H1 (cell line): ENCODE results near the gene MYDGF. TPM values are rescaled to one million over a fixed set of nuclear protein-coding genes. Genes with fewer than 3 reads are reported as not detected.
A peak's percentile ranks its signal among the peaks of the same experiment; 100 is the strongest.

Experiments used
- CTCF ChIA-PET: fragments of 300-600 bp; sonication (Branson Sonifier 250); formaldehyde crosslinking; loops from one replicate; lab custom pipeline; 2021; ENCODE audit not compliant: partially characterized antibody; lab: Charles Lee
- POLR2A ChIA-PET: fragments of 300-600 bp; sonication (Branson Sonifier 250); formaldehyde crosslinking; loops from one replicate; lab custom pipeline; 2021; ENCODE audit warnings: inconsistent platforms; ENCODE audit not compliant: partially characterized antibody; lab: Charles Lee
- DNase-seq, 2 experiments: peaks; one replicate each; pipeline versions ENCODE4 v3.0.0 to v3.0.0-alpha.2; 2010 to 2022; ENCODE audit warnings: low spot score in 2 of 2, low read depth in 1 of 2, mixed read lengths in 1 of 2
- FAIRE-seq: peaks from 2 replicates; lab custom pipeline; 2011; peaks lifted over from hg19 to GRCh38; lab: Jason Lieb, UNC
- H2AFZ ChIP-seq: 2 replicates; pipeline ENCODE4 v1.8.1; 2012; ENCODE audit warnings: low read length, inconsistent platforms
- H2AK5ac ChIP-seq: 2 replicates; pipeline ENCODE4 v1.6.1; 2013; ENCODE audit warnings: low read depth, low read length
- H2BK120ac ChIP-seq: replicated peaks from 2 replicates; pipeline ENCODE3; 2013; ENCODE audit warnings: low read depth, low read length, inconsistent platforms
- H2BK12ac ChIP-seq: 2 replicates; pipeline ENCODE4 v1.6.1; 2013; ENCODE audit warnings: low read depth, low read length
- H2BK15ac ChIP-seq: 2 replicates; pipeline ENCODE4 v1.6.1; 2013; ENCODE audit warnings: low read length
- H2BK20ac ChIP-seq: 2 replicates; pipeline ENCODE4 v1.6.1; 2013; ENCODE audit warnings: low read length
- H2BK5ac ChIP-seq: 2 replicates; pipeline ENCODE4 v1.6.1; 2013; ENCODE audit warnings: low read depth, low read length
- H3K14ac ChIP-seq: 2 replicates; pipeline ENCODE4 v1.6.1; 2013; ENCODE audit warnings: inconsistent platforms; ENCODE audit not compliant: insufficient read length
- H3K18ac ChIP-seq: 2 replicates; pipeline ENCODE4 v1.6.1; 2013; ENCODE audit warnings: low read length; ENCODE audit errors: extremely low read depth
- H3K23ac ChIP-seq: 2 replicates; pipeline ENCODE4 v1.6.1; 2013; ENCODE audit warnings: inconsistent platforms; ENCODE audit not compliant: insufficient read length
- H3K23me2 ChIP-seq: 2 replicates; pipeline ENCODE4 v1.6.1; 2013; ENCODE audit warnings: low read depth, low read length
- H3K27ac ChIP-seq: 2 replicates; pipeline ENCODE4 v1.6.1; 2011; ENCODE audit warnings: low read depth, low read length, inconsistent platforms
- H3K27me3 ChIP-seq, 4 experiments: replicated peaks in 1 of 4; 1 replicate in 1 of 4; 2 replicates in 3 of 4; pipeline versions ENCODE4 v1.6.1 to v1.8.1; 2011 to 2013; ENCODE audit warnings: low read length in 3 of 4, mild to moderate bottlenecking in 3 of 4, inconsistent platforms in 2 of 4, mixed read lengths in 2 of 4, moderate library complexity in 1 of 4; ENCODE audit not compliant: control insufficient read depth in 3 of 4, insufficient read depth in 3 of 4; ENCODE audit errors: extremely low read depth in 1 of 4
- H3K36me3 ChIP-seq, 4 experiments: 2 replicates each; pipeline versions ENCODE4 v1.6.1 to v1.8.1; 2011 to 2013; ENCODE audit warnings: mild to moderate bottlenecking in 4 of 4, low read length in 3 of 4, moderate library complexity in 2 of 4, control low read depth in 1 of 4, inconsistent platforms in 1 of 4; ENCODE audit not compliant: insufficient read depth in 4 of 4, control insufficient read depth in 2 of 4
- H3K4ac ChIP-seq: replicated peaks from 2 replicates; pipeline ENCODE3; 2013; ENCODE audit warnings: low read length, low read depth, mixed read lengths, inconsistent platforms; ENCODE audit not compliant: insufficient read length
- H3K4me1 ChIP-seq, 4 experiments: replicated peaks in 1 of 4; 1 replicate in 1 of 4; 2 replicates in 3 of 4; pipeline versions ENCODE4 v1.6.1 to v1.8.1; 2011 to 2013; ENCODE audit warnings: low read length in 3 of 4, inconsistent platforms in 2 of 4, mixed read lengths in 1 of 4; ENCODE audit not compliant: insufficient read depth in 4 of 4, control insufficient read depth in 3 of 4
- H3K4me2 ChIP-seq, 2 experiments: 2 replicates each; pipeline versions ENCODE4 v1.6.1 to v1.8.1; 2011 to 2013; ENCODE audit warnings: low read depth in 2 of 2, low read length in 2 of 2, control low read depth in 1 of 2, inconsistent platforms in 1 of 2, mild to moderate bottlenecking in 1 of 2; ENCODE audit not compliant: insufficient read depth in 1 of 2
- H3K4me3 ChIP-seq, 4 experiments: fragments of 200-600, 300-600 bp in 1 of 4; sonication (generic), shearing (Covaris generic), sonication (Bioruptor Twin) in 1 of 4; 2 replicates each; pipeline versions ENCODE4 v1.5.1 to v1.8.1; 2011 to 2016; ENCODE audit warnings: low read length in 4 of 4, low read depth in 3 of 4, control low read depth in 2 of 4, inconsistent platforms in 2 of 4, mild to moderate bottlenecking in 2 of 4, mixed read lengths in 1 of 4, moderate library complexity in 1 of 4; ENCODE audit not compliant: insufficient read depth in 2 of 4; ENCODE audit errors: extremely low read depth in 1 of 4
- H3K56ac ChIP-seq: replicated peaks from 2 replicates; pipeline ENCODE3; 2013; ENCODE audit warnings: low read depth, mild to moderate bottlenecking, mixed read lengths, low read length, inconsistent platforms; ENCODE audit not compliant: insufficient read length
- H3K79me1 ChIP-seq: 2 replicates; pipeline ENCODE4 v1.6.1; 2013; ENCODE audit warnings: low read depth, low read length, control low read depth
- H3K79me2 ChIP-seq, 2 experiments: 2 replicates each; pipeline versions ENCODE4 v1.6.1 to v1.8.1; 2012 to 2013; ENCODE audit warnings: low read length in 2 of 2, mild to moderate bottlenecking in 2 of 2, inconsistent platforms in 1 of 2; ENCODE audit not compliant: insufficient read depth in 2 of 2, control insufficient read depth in 1 of 2
- H3K9ac ChIP-seq, 4 experiments: replicated peaks in 1 of 4; 1 replicate in 1 of 4; 2 replicates in 3 of 4; pipeline versions ENCODE4 v1.6.1 to v1.8.1; 2011 to 2013; ENCODE audit warnings: low read depth in 3 of 4, low read length in 3 of 4, control low read depth in 2 of 4, mild to moderate bottlenecking in 2 of 4, moderate library complexity in 2 of 4, inconsistent platforms in 1 of 4; ENCODE audit errors: extremely low read depth in 1 of 4
- H3K9me3 ChIP-seq, 2 experiments: 2 replicates each; pipeline versions ENCODE4 v1.6.1 to v1.8.1; 2012 to 2013; ENCODE audit warnings: mild to moderate bottlenecking in 2 of 2, moderate library complexity in 2 of 2, control low read depth in 1 of 2, inconsistent platforms in 1 of 2, low read depth in 1 of 2, low read length in 1 of 2, mixed read lengths in 1 of 2; ENCODE audit not compliant: insufficient read depth in 2 of 2
- H4K20me1 ChIP-seq, 2 experiments: replicated peaks in 1 of 2; 2 replicates each; pipeline versions ENCODE3 to v1.8.1; 2011 to 2013; ENCODE audit warnings: inconsistent platforms in 2 of 2, low read length in 2 of 2, mild to moderate bottlenecking in 1 of 2; ENCODE audit not compliant: insufficient read depth in 2 of 2, control insufficient read depth in 1 of 2
- H4K5ac ChIP-seq: 2 replicates; pipeline ENCODE4 v1.6.1; 2013; ENCODE audit warnings: low read length, low read depth, mixed read lengths, inconsistent platforms; ENCODE audit not compliant: insufficient read length
- H4K8ac ChIP-seq: 2 replicates; pipeline ENCODE4 v1.8.0; 2013; ENCODE audit warnings: mild to moderate bottlenecking, moderate library complexity, low read length, inconsistent platforms; ENCODE audit not compliant: insufficient read depth; ENCODE audit errors: extremely low read depth
- H4K91ac ChIP-seq: replicated peaks from 2 replicates; pipeline ENCODE3; 2013; ENCODE audit warnings: low read length, mixed read lengths, inconsistent platforms; ENCODE audit not compliant: insufficient read length
- CEBPB ChIP-seq: IDR thresholded peaks from 2 replicates; pipeline ENCODE4 v1.6.1; 2012; ENCODE audit warnings: low read depth, low read length
- CHD1 ChIP-seq: IDR thresholded peaks from 2 replicates; pipeline ENCODE4 v1.6.1; 2012; ENCODE audit warnings: low read depth, low read length, improper control_type of control experiment
- CREB1 ChIP-seq: IDR thresholded peaks from 2 replicates; pipeline ENCODE4 v1.6.1; 2012; ENCODE audit warnings: inconsistent platforms
- MAFK ChIP-seq: IDR thresholded peaks from 2 replicates; pipeline ENCODE4 v1.6.1; 2012; ENCODE audit warnings: low read depth, mild to moderate bottlenecking, improper control_type of control experiment, low read length
- RAD21 ChIP-seq, 2 experiments: IDR thresholded peaks in 1 of 2; conservative IDR thresholded peaks in 1 of 2; 2 replicates each; pipeline ENCODE4 v1.6.1; 2011; ENCODE audit warnings: low read depth in 2 of 2, low read length in 2 of 2, improper control_type of control experiment in 1 of 2, inconsistent platforms in 1 of 2, mild to moderate bottlenecking in 1 of 2, moderate library complexity in 1 of 2
- SAP30 ChIP-seq: fragments of 300-600 bp; sonication (generic); IDR thresholded peaks from 2 replicates; pipeline ENCODE4 v1.7.1; 2012; ENCODE audit warnings: low read length, moderate library complexity, mild to moderate bottlenecking, inconsistent platforms; ENCODE audit not compliant: insufficient read depth, insufficient replicate concordance
- SUZ12 ChIP-seq: fragments of 200-600 bp; sonication (generic); IDR thresholded peaks from 2 replicates; pipeline ENCODE4 v1.6.1; 2012; ENCODE audit warnings: mild to moderate bottlenecking, inconsistent platforms, low read length, moderate library complexity, mixed read lengths
- ZNF274 ChIP-seq: IDR thresholded peaks from 2 replicates; pipeline ENCODE4 v1.7.0; 2012; ENCODE audit warnings: low read length, borderline replicate concordance; ENCODE audit errors: extremely low read depth
- WGBS, 2 experiments: shearing (Covaris generic) in 1 of 2; methylation state at CpG; one replicate each; pipeline versions ENCODE4 v1.1.6 to v1.1.7; 2013 to 2015; ENCODE audit warnings: low lambda C conversion rate in 2 of 2, mixed read lengths in 2 of 2, inconsistent platforms in 1 of 2, low coverage in 1 of 2, missing lambda C conversion rate in 1 of 2; ENCODE audit not compliant: insufficient replicate concordance in 2 of 2, insufficient coverage in 1 of 2, insufficient read length in 1 of 2; ENCODE audit errors: extremely low coverage in 1 of 2, missing lambda C conversion rate in 1 of 2; 5-methylcytosine and 5-hydroxymethylcytosine counted together
- polyA plus RNA-seq, 7 experiments: library from polyadenylated mRNA; depleted of rRNA in 3 of 7; stranded (reverse) in 5 of 7; unstranded in 2 of 7; fragments of >200 nt in 5 of 7; fragments of 200-250 nt in 2 of 7; gene quantifications; 1 replicate in 5 of 7; 2 replicates in 1 of 7; 4 replicates in 1 of 7; pipeline versions ENCODE4 v1.2.1 to v1.2.3, GENCODE V29; 2011 to 2013; ENCODE audit warnings: missing spikeins in 2 of 7, mixed read lengths in 2 of 7
- total RNA-seq: library from RNA; stranded (reverse); fragmentation: NEBNext Ultra II Directional; extraction: Animal tissue kit (Norgen Biotek cat#: 25700); gene quantifications from 2 replicates; pipeline ENCODE4 v1.2.1, GENCODE V29; 2021
- TF ChIP-seq, protein P1 (sequence below): IDR thresholded peaks from 2 replicates; pipeline ENCODE4 v1.6.1; 2011; ENCODE audit warnings: low read depth, mild to moderate bottlenecking, low read length; ENCODE audit not compliant: insufficient read depth
- TF ChIP-seq, protein P2 (sequence below): IDR thresholded peaks from 2 replicates; pipeline ENCODE4 v1.6.1; 2012; ENCODE audit warnings: inconsistent platforms

Gene MYDGF
- total and polyA plus RNA-seq, 2 of the 8 experiments (the other 6 are each of a cell fraction or from before 2014, with no cell fraction given), result 40.6 to 51.1 TPM

DNA sequence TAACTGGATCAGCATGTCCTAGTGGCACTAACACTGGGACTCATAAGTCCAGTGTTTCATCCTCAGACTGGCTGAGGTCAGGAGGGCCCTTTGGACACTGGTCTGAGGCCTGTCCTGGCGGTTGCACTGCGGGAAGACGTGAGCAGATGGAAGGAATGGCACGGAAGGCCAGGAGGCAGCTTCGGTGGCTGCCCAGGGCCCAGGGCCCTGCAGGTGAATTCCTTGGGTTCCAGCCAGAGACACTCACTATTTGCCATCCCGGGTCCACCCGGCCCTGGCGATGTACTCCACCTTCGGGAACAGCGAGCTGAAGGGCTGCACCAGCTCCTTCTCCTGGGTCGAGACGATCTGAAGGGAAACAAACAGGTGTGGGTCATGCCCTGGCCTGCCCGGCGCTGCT, 27.2 kb upstream of the MYDGF start:
- H4K8ac ChIP-seq, result no peak overlapping the region
- no peak for DNase-seq
- H4K20me1 ChIP-seq, result peaks cover 0 to 13% of the 10 kb centered on the region in 2 experiments
- H3K79me1 ChIP-seq, result no peaks in the 10 kb centered on the region
- no peak overlapping the region for H3K4me3 ChIP-seq
- H3K4me2 ChIP-seq, result no peak overlapping the region
- H2BK120ac ChIP-seq, result no peak overlapping the region
- no peak overlapping the region for H2AK5ac ChIP-seq
- no peaks in the 10 kb centered on the region for H3K79me2 ChIP-seq
- peak overlapping the region; percentile 25; the same call in 1 of the 2 replicates for H3K27ac ChIP-seq
- WGBS, 2 experiments, result 91% methylated on average over 14 of the region's 14 CpGs; no CpG with 5 or more reads in 1 of the 2 experiments
- H3K27me3 ChIP-seq, result no peaks in the 10 kb centered on the region
- no peak overlapping the region for H3K18ac ChIP-seq
- ChIA-PET POLR2A (interaction anchor here (1.6 kb wide), 1 partner anchor 9 kb away, joined by 7 read pairs; no protein-coding TSS in a partner anchor), CTCF (no interaction called here)
- H3K56ac ChIP-seq, result no peak overlapping the region
- H3K4ac ChIP-seq, result no peak overlapping the region
- H3K23ac ChIP-seq, result no peak overlapping the region
- no peaks in the 10 kb centered on the region for H3K9me3 ChIP-seq
- no peak overlapping the region for H2BK20ac ChIP-seq
- no peak overlapping the region for H4K91ac ChIP-seq
- no peak overlapping the region for H4K5ac ChIP-seq
- no peak overlapping the region for H2BK15ac ChIP-seq
- H2AFZ ChIP-seq, result no peak overlapping the region
- peaks cover 9 to 55% (median 28%) of the 10 kb centered on the region in 4 experiments; a peak in 7 of 8 replicates for H3K36me3 ChIP-seq
- H2BK12ac ChIP-seq, result no peak overlapping the region
- no peaks in the 10 kb centered on the region for H3K23me2 ChIP-seq
- no peaks in the 10 kb centered on the region for H3K4me1 ChIP-seq
- no peak overlapping the region for H2BK5ac ChIP-seq
- FAIRE-seq, result no peak
- H3K9ac ChIP-seq, result no peak overlapping the region
- no peak overlapping the region for H3K14ac ChIP-seq
- no peak for TF ChIP-seq SAP30
- TF ChIP-seq, protein P1, sequence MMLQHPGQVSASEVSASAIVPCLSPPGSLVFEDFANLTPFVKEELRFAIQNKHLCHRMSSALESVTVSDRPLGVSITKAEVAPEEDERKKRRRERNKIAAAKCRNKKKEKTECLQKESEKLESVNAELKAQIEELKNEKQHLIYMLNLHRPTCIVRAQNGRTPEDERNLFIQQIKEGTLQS, result no peak
- TF ChIP-seq RAD21 (IDR thresholded peaks at IDR 0.05 in 1 of 2, conservative IDR thresholded peaks at IDR 0.05 in 1 of 2; ENCODE audit: low read depth in 2 of 2, low read length in 2 of 2), result no peak
- TF ChIP-seq CEBPB, result no peak
- no peak for TF ChIP-seq MAFK
- TF ChIP-seq, protein P2, sequence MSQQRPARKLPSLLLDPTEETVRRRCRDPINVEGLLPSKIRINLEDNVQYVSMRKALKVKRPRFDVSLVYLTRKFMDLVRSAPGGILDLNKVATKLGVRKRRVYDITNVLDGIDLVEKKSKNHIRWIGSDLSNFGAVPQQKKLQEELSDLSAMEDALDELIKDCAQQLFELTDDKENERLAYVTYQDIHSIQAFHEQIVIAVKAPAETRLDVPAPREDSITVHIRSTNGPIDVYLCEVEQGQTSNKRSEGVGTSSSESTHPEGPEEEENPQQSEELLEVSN, result no peak
- TF ChIP-seq CHD1, result no peak
- TF ChIP-seq CREB1, result no peak
- TF ChIP-seq SUZ12, result no peak
- TF ChIP-seq ZNF274, result no peak
